OCI-LY7 (cell line): Measurements from ENCODE around the gene PDIA4. TPM values are rescaled to one million over a fixed set of nuclear protein-coding genes. Genes with fewer than 3 reads are reported as not detected.

Experiments used
- BruUV-seq: library from RNA; stranded (reverse); fragments of 400-500 nt; replicated peaks from 2 replicates; lab custom pipeline; 2021; lab: Mats Ljungman, UMichigan
- CTCF ChIA-PET: fragments of 300-600 bp; sonication (Branson Sonifier 250); formaldehyde crosslinking; loops from one replicate; lab custom pipeline; 2022; ENCODE audit warnings: antibody characterized with exemption; ENCODE audit not compliant: unreplicated experiment; lab: Charles Lee
- POLR2A ChIA-PET: fragments of 300-600 bp; sonication (Branson Sonifier 250); formaldehyde crosslinking; loops from one replicate; lab custom pipeline; 2022; ENCODE audit warnings: antibody characterized with exemption; lab: Charles Lee
- DNase-seq: peaks from one replicate; pipeline ENCODE4 v3.0.0-alpha.2; 2015; ENCODE audit warnings: low spot score
- H2AFZ ChIP-seq: fragments of 200-600 bp; sonication (generic), shearing (Covaris generic); 2 replicates; pipeline ENCODE4 v1.6.1; 2014; ENCODE audit warnings: mild to moderate bottlenecking, antibody characterized with exemption, low read length, moderate library complexity
- H3K27ac ChIP-seq: fragments of 200-600 bp; sonication (generic); 2 replicates; pipeline ENCODE4 v1.5.1; 2014; ENCODE audit warnings: mixed run types, low read depth, mild to moderate bottlenecking, moderate library complexity, low read length, inconsistent platforms; ENCODE audit not compliant: poor library complexity, severe bottlenecking
- H3K36me3 ChIP-seq: fragments of 200-600 bp; sonication (generic); 2 replicates; pipeline ENCODE4 v1.6.1; 2014; ENCODE audit warnings: mild to moderate bottlenecking, antibody characterized with exemption, low read length, moderate library complexity, mixed read lengths; ENCODE audit not compliant: insufficient read depth
- H3K4me1 ChIP-seq: fragments of 200-600 bp; sonication (generic); 2 replicates; pipeline ENCODE4 v1.5.1; 2014; ENCODE audit warnings: mild to moderate bottlenecking, low read length; ENCODE audit not compliant: insufficient read depth, poor library complexity, severe bottlenecking
- H3K4me2 ChIP-seq: fragments of 200-600 bp; sonication (generic); 2 replicates; pipeline ENCODE4 v1.6.1; 2014; ENCODE audit warnings: mild to moderate bottlenecking, low read length
- H3K4me3 ChIP-seq: fragments of 200-600 bp; sonication (generic); 2 replicates; pipeline ENCODE4 v1.5.1; 2014; ENCODE audit warnings: mild to moderate bottlenecking, low read depth, low read length; ENCODE audit not compliant: poor library complexity, severe bottlenecking
- H3K79me2 ChIP-seq: fragments of 200-600 bp; sonication (generic); 2 replicates; pipeline ENCODE4 v1.6.1; 2016; ENCODE audit warnings: low read depth, mild to moderate bottlenecking, low read length, moderate library complexity, mixed read lengths; ENCODE audit not compliant: insufficient read depth
- H3K9me2 ChIP-seq: fragments of 200-600 bp; sonication (generic); 2 replicates; pipeline ENCODE4 v1.6.1; 2016; ENCODE audit warnings: mild to moderate bottlenecking, low read length, mixed read lengths; ENCODE audit not compliant: insufficient read depth
- H3K9me3 ChIP-seq: fragments of 200-600 bp; sonication (generic); 2 replicates; pipeline ENCODE4 v1.6.1; 2014; ENCODE audit warnings: mild to moderate bottlenecking, mixed run types, low read length, mixed read lengths
- H4K20me1 ChIP-seq: fragments of 200-600 bp; sonication (generic); 2 replicates; pipeline ENCODE4 v1.6.1; 2014; ENCODE audit warnings: mild to moderate bottlenecking, antibody characterized with exemption, low read length, moderate library complexity, mixed read lengths; ENCODE audit not compliant: insufficient read depth
- EZH2phosphoT487 ChIP-seq: fragments of 200-600 bp; sonication (generic); IDR thresholded peaks from 2 replicates; pipeline ENCODE4 v1.6.1; 2018; ENCODE audit warnings: low read depth, borderline replicate concordance, mild to moderate bottlenecking, mixed run types, antibody characterized with exemption, low read length, moderate library complexity, mixed read lengths
- intact Hi-C: fragments of 100-400 bp; cut with micrococcal nuclease; formaldehyde crosslinking; loops from one replicate; pipeline ENCODE4 v1.10.0; 2022; ENCODE audit not compliant: unreplicated experiment
- total RNA-seq, 2 experiments: library from RNA; depleted of rRNA in 1 of 2; stranded (reverse); fragments of >200 nt in 1 of 2; shearing (Covaris generic) in 1 of 2; gene quantifications; 2 replicates each; pipeline ENCODE4 v1.2.3, GENCODE V29; 2014 to 2022
- TF ChIP-seq, protein P1 (sequence below): fragments of 200-600 bp; sonication (generic); conservative IDR thresholded peaks from 2 replicates; pipeline ENCODE4 v1.5.1; 2014; ENCODE audit warnings: mild to moderate bottlenecking, antibody characterized with exemption, low read length, moderate library complexity, mixed read lengths

Gene PDIA4
- total RNA-seq, 2 experiments from 2014 or later: 130 to 141 TPM

DNA sequence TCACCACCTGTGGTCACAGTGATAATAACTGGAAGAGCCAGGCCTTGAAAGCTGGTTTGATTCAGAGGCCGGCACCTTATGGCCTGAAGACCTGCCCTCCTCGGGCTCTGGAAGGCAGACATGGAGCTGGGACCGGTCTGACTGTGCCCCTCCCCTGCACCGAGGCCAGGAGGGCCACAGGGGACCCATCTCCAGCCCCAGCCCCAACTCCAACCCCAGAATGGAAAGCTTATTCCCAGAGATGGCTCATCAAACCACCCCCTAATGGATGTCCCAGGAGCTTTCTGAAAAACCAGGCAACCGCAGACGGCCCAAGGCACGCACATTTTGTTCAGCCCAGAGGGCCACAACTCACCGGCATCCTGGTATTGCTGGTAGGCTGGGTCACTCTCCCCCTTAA is 16.8 kb downstream of the PDIA4 start:
- Histone ChIP-seq H3K79me2 (no peaks in the 10 kb centered on the region), H3K4me2 (no peak overlapping the region), H3K4me3 (no peak overlapping the region), H3K9me2 (no peaks in the 10 kb centered on the region), H2AFZ (no peak overlapping the region), H3K4me1 (no peaks in the 10 kb centered on the region), H3K9me3 (no peaks in the 10 kb centered on the region), H3K27ac (no peak overlapping the region), H3K36me3 (peaks cover 100% of the 10 kb centered on the region), H4K20me1 (no peaks in the 10 kb centered on the region; the same call in 1 of the 2 replicates)
- ChIA-PET POLR2A (interaction anchor here (1.1 kb wide), 1 partner anchor 16 kb away, joined by 3 read pairs; no protein-coding TSS in a partner anchor), CTCF (no interaction called here)
- intact Hi-C loops: no loop called here
- TF ChIP-seq, protein P1, sequence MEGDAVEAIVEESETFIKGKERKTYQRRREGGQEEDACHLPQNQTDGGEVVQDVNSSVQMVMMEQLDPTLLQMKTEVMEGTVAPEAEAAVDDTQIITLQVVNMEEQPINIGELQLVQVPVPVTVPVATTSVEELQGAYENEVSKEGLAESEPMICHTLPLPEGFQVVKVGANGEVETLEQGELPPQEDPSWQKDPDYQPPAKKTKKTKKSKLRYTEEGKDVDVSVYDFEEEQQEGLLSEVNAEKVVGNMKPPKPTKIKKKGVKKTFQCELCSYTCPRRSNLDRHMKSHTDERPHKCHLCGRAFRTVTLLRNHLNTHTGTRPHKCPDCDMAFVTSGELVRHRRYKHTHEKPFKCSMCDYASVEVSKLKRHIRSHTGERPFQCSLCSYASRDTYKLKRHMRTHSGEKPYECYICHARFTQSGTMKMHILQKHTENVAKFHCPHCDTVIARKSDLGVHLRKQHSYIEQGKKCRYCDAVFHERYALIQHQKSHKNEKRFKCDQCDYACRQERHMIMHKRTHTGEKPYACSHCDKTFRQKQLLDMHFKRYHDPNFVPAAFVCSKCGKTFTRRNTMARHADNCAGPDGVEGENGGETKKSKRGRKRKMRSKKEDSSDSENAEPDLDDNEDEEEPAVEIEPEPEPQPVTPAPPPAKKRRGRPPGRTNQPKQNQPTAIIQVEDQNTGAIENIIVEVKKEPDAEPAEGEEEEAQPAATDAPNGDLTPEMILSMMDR: no peak
- no peak for TF ChIP-seq EZH2phosphoT487
- no peak for DNase-seq
- BruUV-seq: no TSS peak

GRCh38 chr7:149010451-149010850 is 17.9 kb downstream of the PDIA4 start:
- no peaks in the 10 kb centered on the region for H3K79me2 ChIP-seq
- H3K4me1 ChIP-seq: no peaks in the 10 kb centered on the region
- no peaks in the 10 kb centered on the region; the same call in 1 of the 2 replicates for H4K20me1 ChIP-seq
- H2AFZ ChIP-seq: no peak overlapping the region
- BruUV-seq: no TSS peak
- intact Hi-C loops: no loop called here
- no peak overlapping the region for H3K4me3 ChIP-seq
- H3K9me2 ChIP-seq: no peaks in the 10 kb centered on the region
- no peaks in the 10 kb centered on the region for H3K9me3 ChIP-seq
- H3K27ac ChIP-seq: no peak overlapping the region
- no peak overlapping the region for H3K4me2 ChIP-seq
- ChIA-PET CTCF (no interaction called here), POLR2A (no interaction called here)
- TF ChIP-seq, protein P1: no peak
- no peak for TF ChIP-seq EZH2phosphoT487
- H3K36me3 ChIP-seq: peaks cover 100% of the 10 kb centered on the region
- no peak for DNase-seq

DNA sequence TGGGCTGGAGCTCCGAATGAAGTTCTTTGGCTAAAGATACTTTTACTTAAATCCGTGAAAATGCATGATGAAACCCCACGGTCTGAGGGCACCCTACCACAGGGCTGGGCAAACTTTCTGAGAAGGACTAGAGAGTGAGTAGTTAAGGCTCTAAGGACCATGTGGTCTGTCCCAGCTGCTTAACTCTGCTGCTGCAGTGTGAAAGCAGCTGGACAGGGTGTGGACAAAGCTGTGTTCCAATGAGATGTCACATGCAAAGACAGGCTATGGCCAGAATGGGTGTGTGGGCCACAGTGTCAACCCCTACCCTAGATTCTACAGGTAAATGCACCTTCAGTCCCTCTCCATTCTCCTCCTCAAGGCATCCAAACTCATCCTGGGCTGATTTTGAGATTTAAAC is 18.8 kb downstream of the PDIA4 start:
- no TSS peak for BruUV-seq

More for the DNA sequence above, 18.8 kb downstream of the PDIA4 start:
- DNase-seq: no peak
- H2AFZ ChIP-seq: no peak overlapping the region
- H3K4me1 ChIP-seq: no peaks in the 10 kb centered on the region
- peaks cover 100% of the 10 kb centered on the region for H3K36me3 ChIP-seq
- H3K27ac ChIP-seq: no peak overlapping the region
- no peaks in the 10 kb centered on the region for H3K79me2 ChIP-seq
- no peaks in the 10 kb centered on the region; the same call in 1 of the 2 replicates for H4K20me1 ChIP-seq
- POLR2A ChIA-PET: interaction anchor here (0.6 kb wide), 2 partner anchors 57 to 67 kb away, joined by 3 read pairs; no protein-coding TSS in a partner anchor
- intact Hi-C loops: no loop called here
- no peaks in the 10 kb centered on the region for H3K9me3 ChIP-seq
- H3K9me2 ChIP-seq: no peaks in the 10 kb centered on the region
- no peak for TF ChIP-seq EZH2phosphoT487
- TF ChIP-seq, protein P1: no peak
- no peak overlapping the region for H3K4me3 ChIP-seq
- CTCF ChIA-PET: no interaction called here
- no peak overlapping the region for H3K4me2 ChIP-seq
